Uterus (tissue), 2 donors: ENCODE results near the gene LY6G6D.

Experiments used
- POLR2A ChIP-seq, 2 donors: fragments of 450-650 bp; IDR thresholded peaks; one replicate each; pipeline ENCODE4 v1.6.1; 2016; ENCODE audit warnings: antibody characterized with exemption in 2 of 2, mild to moderate bottlenecking in 1 of 2, moderate library complexity in 1 of 2
- TF ChIP-seq, protein P1 (sequence below), 4 experiments: fragments of 200-600 bp in 2 of 4; fragments of 450-650 bp in 2 of 4; sonication (generic) in 2 of 4; IDR thresholded peaks; one replicate each; pipeline ENCODE4 v1.5.1; 2016 to 2019; ENCODE audit warnings: antibody characterized with exemption in 4 of 4, mild to moderate bottlenecking in 2 of 4, moderate library complexity in 1 of 4

DNA sequence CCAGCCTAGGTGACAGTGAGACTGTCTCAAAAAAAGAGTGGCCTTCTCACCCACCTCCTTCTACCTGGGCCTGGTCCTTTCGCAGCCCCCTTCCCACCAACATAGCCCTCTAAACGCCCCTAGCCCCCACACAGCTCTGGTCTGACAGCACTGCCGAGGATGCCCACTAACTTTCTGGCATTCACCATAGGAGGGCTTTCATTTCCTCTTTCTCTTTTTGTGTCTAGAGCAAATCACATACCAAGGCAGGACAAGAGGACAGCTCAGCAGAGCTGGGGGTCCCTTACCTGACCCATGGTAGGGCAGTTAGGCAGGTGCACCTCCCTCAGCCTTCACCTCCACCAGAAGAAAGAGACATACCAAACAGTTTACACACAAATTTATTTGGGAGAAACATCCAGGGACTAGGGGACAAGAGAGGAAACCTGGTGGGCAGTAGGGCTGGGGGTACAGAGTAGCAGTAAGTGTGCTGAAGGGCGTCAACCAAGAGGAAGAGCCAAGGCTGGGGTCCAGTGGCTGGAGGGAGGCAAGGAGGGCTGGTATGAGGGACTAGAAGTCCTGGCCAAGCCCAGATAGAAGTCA, 38.7 kb upstream of the LY6G6D start:
- TF ChIP-seq, protein P1, sequence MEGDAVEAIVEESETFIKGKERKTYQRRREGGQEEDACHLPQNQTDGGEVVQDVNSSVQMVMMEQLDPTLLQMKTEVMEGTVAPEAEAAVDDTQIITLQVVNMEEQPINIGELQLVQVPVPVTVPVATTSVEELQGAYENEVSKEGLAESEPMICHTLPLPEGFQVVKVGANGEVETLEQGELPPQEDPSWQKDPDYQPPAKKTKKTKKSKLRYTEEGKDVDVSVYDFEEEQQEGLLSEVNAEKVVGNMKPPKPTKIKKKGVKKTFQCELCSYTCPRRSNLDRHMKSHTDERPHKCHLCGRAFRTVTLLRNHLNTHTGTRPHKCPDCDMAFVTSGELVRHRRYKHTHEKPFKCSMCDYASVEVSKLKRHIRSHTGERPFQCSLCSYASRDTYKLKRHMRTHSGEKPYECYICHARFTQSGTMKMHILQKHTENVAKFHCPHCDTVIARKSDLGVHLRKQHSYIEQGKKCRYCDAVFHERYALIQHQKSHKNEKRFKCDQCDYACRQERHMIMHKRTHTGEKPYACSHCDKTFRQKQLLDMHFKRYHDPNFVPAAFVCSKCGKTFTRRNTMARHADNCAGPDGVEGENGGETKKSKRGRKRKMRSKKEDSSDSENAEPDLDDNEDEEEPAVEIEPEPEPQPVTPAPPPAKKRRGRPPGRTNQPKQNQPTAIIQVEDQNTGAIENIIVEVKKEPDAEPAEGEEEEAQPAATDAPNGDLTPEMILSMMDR (IDR thresholded peaks at IDR 0.05): no peak
- no peak for TF ChIP-seq POLR2A (IDR thresholded peaks at IDR 0.05)
